ENCODE data around the gene TNFRSF8. TPM values are rescaled to one million over a fixed set of nuclear protein-coding genes. Genes with fewer than 3 reads are reported as not detected.

TNFRSF8 gene
- total and polyA plus RNA-seq, 9 of the 15 experiments (the other 6 are each of a cell fraction or from before 2014, with no cell fraction given): 3.5 to 38.4 (median 17.1) TPM

- peak; percentile 16; the same call in 1 of the 2 replicates for TF ChIP-seq ZBTB12 (CRISPR knock-in tag; IDR thresholded peaks at IDR 0.05)
- peak; percentile 42; the same call in 1 of the 2 replicates for TF ChIP-seq SOX6 (IDR thresholded peaks at IDR 0.05)
- TF ChIP-seq ZNF76 (CRISPR knock-in tag; IDR thresholded peaks at IDR 0.05; ENCODE audit: borderline replicate concordance): no peak
- peak; percentile 80; the same call in 1 of the 2 replicates for TF ChIP-seq FOXK1 (CRISPR knock-in tag; IDR thresholded peaks at IDR 0.05; ENCODE audit: borderline replicate concordance)
- TF ChIP-seq NR2F6 (CRISPR knock-in tag; IDR thresholded peaks at IDR 0.05): 0 out of 2 replicates have a peak, but pooled peaks have one; percentile 15
- TF ChIP-seq HDAC1 (IDR thresholded peaks at IDR 0.05): peak in 1 of 2 experiments; percentile 50; a peak in 1 of 4 replicates
- peak; percentile 72 for TF ChIP-seq ZFX (CRISPR knock-in tag; IDR thresholded peaks at IDR 0.05)
- peak in 1 of 2 experiments; percentile 46; a peak in 1 of 4 replicates for TF ChIP-seq ZNF639 (CRISPR knock-in tag; conservative IDR thresholded peaks at IDR 0.05 in 1 of 2, IDR thresholded peaks at IDR 0.05 in 1 of 2)
- TF ChIP-seq GTF2A2 (tag; IDR thresholded peaks at IDR 0.05): peak; percentile 59; the same call in 1 of the 2 replicates
- TF ChIP-seq RHOXF2B (CRISPR knock-in tag; conservative IDR thresholded peaks at IDR 0.05): 0 out of 2 replicates have a peak, but pooled peaks have one; percentile 55
- TF ChIP-seq SPI1 (IDR thresholded peaks at IDR 0.05; ENCODE audit: borderline replicate concordance, low read depth, low read length): peak; percentile 48; the same call in 1 of the 2 replicates
- TF ChIP-seq MLLT1 (IDR thresholded peaks at IDR 0.05): 0 out of 4 replicates have a peak, but pooled peaks of 1 of the 2 experiments have one; percentile 33
- TF ChIP-seq MEF2D (tag; conservative IDR thresholded peaks at IDR 0.05; ENCODE audit: low read depth): peak; percentile 70; the same call in 1 of the 2 replicates
- TF ChIP-seq MAX (CRISPR knock-in tag; IDR thresholded peaks at IDR 0.05): peak; percentile 98
- TF ChIP-seq GABPA (tag; conservative IDR thresholded peaks at IDR 0.05; ENCODE audit: low read depth): peak; percentile 82
- TF ChIP-seq MNT (conservative IDR thresholded peaks at IDR 0.05): peak; percentile 97 to 98
- TF ChIP-seq ID3 (CRISPR knock-in tag; IDR thresholded peaks at IDR 0.05): no peak
- peak; percentile 76; the same call in 1 of the 2 replicates for TF ChIP-seq ID3 (tag; IDR thresholded peaks at IDR 0.05)
- peak; percentile 90 for TF ChIP-seq E2F5 (CRISPR knock-in tag; IDR thresholded peaks at IDR 0.05)
Observed at GRCh38 chr1:12143631-12144155, 80.6 kb downstream of the TNFRSF8 start (continued).
